ENCODE measurements around the gene TOX2. TPM values are rescaled to one million over a fixed set of nuclear protein-coding genes. Genes with fewer than 3 reads are reported as not detected.
A peak's percentile ranks its signal among the peaks of the same experiment; 100 is the strongest.

The TOX2 gene
- polyA plus RNA-seq, 3 donors: 0.39 to 0.56 (median 0.47) TPM

DNA sequence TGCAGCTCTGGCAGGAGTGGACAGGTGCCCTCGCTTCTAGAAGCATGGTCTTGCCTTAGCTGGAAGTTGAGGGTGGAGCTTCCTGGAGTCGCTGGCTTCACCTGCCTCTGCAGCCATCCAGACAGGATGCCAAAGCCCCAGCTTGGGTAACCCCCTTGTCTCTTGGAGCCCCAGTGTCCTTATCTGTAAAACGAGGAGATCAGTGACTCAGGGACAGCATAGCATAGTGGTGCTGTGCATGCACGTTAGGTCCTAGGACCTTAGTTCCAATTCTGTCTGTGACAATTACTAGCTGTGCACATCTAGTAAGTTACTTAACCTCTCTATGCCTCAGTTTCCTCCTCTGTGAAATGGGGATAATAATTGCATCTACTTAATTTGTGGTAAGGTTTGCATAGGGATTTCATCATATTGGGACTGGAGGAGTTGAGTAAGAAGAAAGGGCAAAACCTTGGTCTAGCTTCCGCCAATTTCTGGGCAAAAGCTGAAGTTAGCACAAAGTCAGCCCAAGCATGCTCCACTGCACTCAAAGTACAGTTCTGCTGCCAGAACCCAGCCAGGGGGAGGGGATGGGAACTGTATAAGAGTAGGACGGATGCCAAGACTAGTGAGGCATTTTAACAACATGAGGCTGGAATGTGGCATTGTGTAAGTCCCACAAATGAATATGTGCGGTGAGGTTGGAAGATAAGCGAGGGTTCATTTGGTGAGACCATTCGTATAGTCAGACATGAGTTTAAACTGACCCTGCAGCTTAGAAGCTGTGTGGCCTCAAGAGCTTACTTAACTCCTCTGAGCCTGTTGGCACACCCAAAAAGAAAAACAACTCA, 24.5 kb downstream of the TOX2 start:
- peak overlapping the region; percentile 88 to 98 (median 96) for H3K27ac Mint-ChIP-seq
- H3K4me3 ChIP-seq (replicated peaks in 1 of 3; ENCODE audit: low read depth in 2 of 3, low read length in 3 of 3): peak overlapping the region in 1 of 3 experiments; percentile 58
- no peak overlapping the region for H2AFZ ChIP-seq (ENCODE audit: insufficient read depth, low read depth, low read length, poor library complexity, severe bottlenecking)
- no peak overlapping the region for H3K9ac ChIP-seq (ENCODE audit: insufficient read depth, low read length, poor library complexity, severe bottlenecking)
- H3K36me3 ChIP-seq (replicated peaks in 1 of 2; ENCODE audit: control insufficient read depth in 1 of 2, insufficient read depth in 2 of 2, low read length in 2 of 2): no peaks in the 10 kb centered on the region
- peak overlapping the region; percentile 46 for H3K4me2 ChIP-seq (replicated peaks; ENCODE audit: extremely low read depth, low read length, poor library complexity, severe bottlenecking)
- H3K4me3 Mint-ChIP-seq: peak overlapping the region in 1 of 2 donors; percentile 62
- intact Hi-C loops (cut with micrococcal nuclease): loop anchor here in 1 of 2 donors (2.0 to 10.0 kb wide), 3 partner anchors 14 to 136 kb away; no protein-coding TSS in a partner anchor
- 35% methylated on average over 7 of the region's 9 CpGs for WGBS (ENCODE audit: insufficient coverage)
- peaks cover 0 to 7% (median 6%) of the 10 kb centered on the region in 3 donors for H3K27me3 Mint-ChIP-seq (ENCODE audit: low read depth in 3 of 3)
- H3K4me1 ChIP-seq (ENCODE audit: control insufficient read depth in 1 of 2, insufficient read depth in 2 of 2, low read length in 2 of 2): peaks cover 74 to 76% of the 10 kb centered on the region in 2 donors
- peak overlapping the region; percentile 80 to 95 for H3K27ac ChIP-seq (ENCODE audit: low read depth in 1 of 2, low read length in 2 of 2)
- peaks cover 72% of the 10 kb centered on the region for H3K4me1 Mint-ChIP-seq
- H3K9me3 ChIP-seq (replicated peaks in 1 of 2; ENCODE audit: control insufficient read depth in 1 of 2, insufficient read depth in 1 of 2, low read length in 2 of 2): no peaks in the 10 kb centered on the region
- no peaks in the 10 kb centered on the region for H4K20me1 ChIP-seq (ENCODE audit: insufficient read depth, low read length)
- no peaks in the 10 kb centered on the region for H3K9me3 Mint-ChIP-seq
- peak; percentile 58 to 76 (median 68) for DNase-seq
- H3K27me3 ChIP-seq (ENCODE audit: control insufficient read depth in 2 of 2, insufficient read depth in 2 of 2, low read length in 2 of 2): no peaks in the 10 kb centered on the region
- no peaks in the 10 kb centered on the region for H3K79me2 ChIP-seq (ENCODE audit: insufficient read depth, low read length)
- H3K36me3 Mint-ChIP-seq: no peaks in the 10 kb centered on the region
- TF ChIP-seq, protein P1, sequence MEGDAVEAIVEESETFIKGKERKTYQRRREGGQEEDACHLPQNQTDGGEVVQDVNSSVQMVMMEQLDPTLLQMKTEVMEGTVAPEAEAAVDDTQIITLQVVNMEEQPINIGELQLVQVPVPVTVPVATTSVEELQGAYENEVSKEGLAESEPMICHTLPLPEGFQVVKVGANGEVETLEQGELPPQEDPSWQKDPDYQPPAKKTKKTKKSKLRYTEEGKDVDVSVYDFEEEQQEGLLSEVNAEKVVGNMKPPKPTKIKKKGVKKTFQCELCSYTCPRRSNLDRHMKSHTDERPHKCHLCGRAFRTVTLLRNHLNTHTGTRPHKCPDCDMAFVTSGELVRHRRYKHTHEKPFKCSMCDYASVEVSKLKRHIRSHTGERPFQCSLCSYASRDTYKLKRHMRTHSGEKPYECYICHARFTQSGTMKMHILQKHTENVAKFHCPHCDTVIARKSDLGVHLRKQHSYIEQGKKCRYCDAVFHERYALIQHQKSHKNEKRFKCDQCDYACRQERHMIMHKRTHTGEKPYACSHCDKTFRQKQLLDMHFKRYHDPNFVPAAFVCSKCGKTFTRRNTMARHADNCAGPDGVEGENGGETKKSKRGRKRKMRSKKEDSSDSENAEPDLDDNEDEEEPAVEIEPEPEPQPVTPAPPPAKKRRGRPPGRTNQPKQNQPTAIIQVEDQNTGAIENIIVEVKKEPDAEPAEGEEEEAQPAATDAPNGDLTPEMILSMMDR (IDR thresholded peaks at IDR 0.05): no peak

DNA sequence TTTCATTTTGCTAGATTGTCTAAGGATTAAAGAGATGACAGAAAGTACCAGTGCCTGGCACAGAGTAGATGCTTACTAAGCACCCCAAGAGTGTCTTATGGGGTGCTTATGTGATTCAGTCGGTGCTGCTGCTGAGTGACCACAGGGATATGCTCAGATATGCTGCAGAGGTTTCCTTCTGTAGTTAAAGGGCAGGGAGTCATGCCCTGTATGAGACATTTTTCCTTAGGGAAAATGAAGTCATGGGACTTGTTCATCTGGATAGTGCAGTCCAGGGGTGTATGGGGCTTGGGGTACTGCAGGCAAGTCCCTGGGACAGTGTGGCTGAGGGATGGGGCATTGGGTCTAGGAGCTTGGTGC, 25.1 kb downstream of the TOX2 start:
- Histone ChIP-seq H4K20me1 (ENCODE audit: insufficient read depth, low read length) (no peaks in the 10 kb centered on the region), H3K27me3 (ENCODE audit: control insufficient read depth in 2 of 2, insufficient read depth in 2 of 2, low read length in 2 of 2) (no peaks in the 10 kb centered on the region), H3K4me2 (replicated peaks; ENCODE audit: extremely low read depth, low read length, poor library complexity, severe bottlenecking) (peak overlapping the region; percentile 46), H3K27ac (ENCODE audit: low read depth in 1 of 2, low read length in 2 of 2) (peak overlapping the region; percentile 80 to 95), H3K4me1 (ENCODE audit: control insufficient read depth in 1 of 2, insufficient read depth in 2 of 2, low read length in 2 of 2) (peaks cover 80 to 82% of the 10 kb centered on the region in 2 donors), H3K79me2 (ENCODE audit: insufficient read depth, low read length) (no peaks in the 10 kb centered on the region), H3K9ac (ENCODE audit: insufficient read depth, low read length, poor library complexity, severe bottlenecking) (no peak overlapping the region), H3K36me3 (replicated peaks in 1 of 2; ENCODE audit: control insufficient read depth in 1 of 2, insufficient read depth in 2 of 2, low read length in 2 of 2) (no peaks in the 10 kb centered on the region), H3K9me3 (replicated peaks in 1 of 2; ENCODE audit: control insufficient read depth in 1 of 2, insufficient read depth in 1 of 2, low read length in 2 of 2) (no peaks in the 10 kb centered on the region), H3K4me3 (replicated peaks in 1 of 3; ENCODE audit: low read depth in 2 of 3, low read length in 3 of 3) (peak overlapping the region in 1 of 3 experiments; percentile 58), H2AFZ (ENCODE audit: insufficient read depth, low read depth, low read length, poor library complexity, severe bottlenecking) (no peak overlapping the region)
- Mint-ChIP-seq H3K27ac (peak overlapping the region; percentile 88 to 98 (median 96)), H3K27me3 (ENCODE audit: low read depth in 3 of 3) (peaks cover 0 to 7% (median 0%) of the 10 kb centered on the region in 3 donors), H3K4me1 (peaks cover 77% of the 10 kb centered on the region), H3K9me3 (no peaks in the 10 kb centered on the region), H3K36me3 (no peaks in the 10 kb centered on the region), H3K4me3 (peak overlapping the region in 1 of 2 donors; percentile 64)
- peak in 1 of 3 donors; percentile 27 for DNase-seq
- intact Hi-C loops (cut with micrococcal nuclease): loop anchor here in 1 of 2 donors (2.0 to 10.0 kb wide), 4 partner anchors 13 to 187 kb away; no protein-coding TSS in a partner anchor
- TF ChIP-seq, protein P1 (IDR thresholded peaks at IDR 0.05): no peak
- 55% methylated on average over 1 of the region's 1 CpG for WGBS (ENCODE audit: insufficient coverage)
